Nephron progenitor cell (in vitro differentiated cells): ENCODE results near the gene CSNK1A1L.

Experiments
- DNase-seq: peaks from one replicate; pipeline ENCODE4 v3.0.0; 2021
- H3K27ac Mint-ChIP-seq: 2 replicates; pipeline ENCODE4 v1.8.0; 2021; ENCODE audit warnings: mild to moderate bottlenecking, moderate library complexity, mixed read lengths
- H3K27me3 Mint-ChIP-seq: 2 replicates; pipeline ENCODE4 v1.8.0; 2021; ENCODE audit warnings: mild to moderate bottlenecking, low read depth, mixed read lengths; ENCODE audit not compliant: poor library complexity
- H3K36me3 Mint-ChIP-seq: 2 replicates; pipeline ENCODE4 v1.8.0; 2021; ENCODE audit warnings: low read depth, mixed read lengths
- H3K4me1 Mint-ChIP-seq: 2 replicates; pipeline ENCODE4 v1.8.0; 2021; ENCODE audit warnings: mixed read lengths
- H3K4me3 Mint-ChIP-seq: 2 replicates; pipeline ENCODE4 v1.8.0; 2021; ENCODE audit warnings: mild to moderate bottlenecking, moderate library complexity, mixed read lengths
- H3K9me3 Mint-ChIP-seq: 2 replicates; pipeline ENCODE4 v1.8.0; 2021; ENCODE audit warnings: mild to moderate bottlenecking, moderate library complexity, mixed read lengths
- CTCF ChIP-seq: fragments of 200-600 bp; sonication (generic); IDR thresholded peaks from 2 replicates; pipeline ENCODE4 v1.5.0; 2021; ENCODE audit warnings: antibody characterized with exemption

CSNK1A1L gene

GRCh38 chr13:37105251-37105714, at the start of gene CSNK1A1L:
TSS of gene CSNK1A1L (minus strand) at chr13:37105664. CDS start at chr13:37105256, 408 bp downstream.
- no peak within 1 kb of the TSS for H3K27ac Mint-ChIP-seq
- no peaks in the 10 kb centered on the region for H3K27me3 Mint-ChIP-seq
- no peaks in the 10 kb centered on the region for H3K9me3 Mint-ChIP-seq
- no peak for TF ChIP-seq CTCF
- no peak for DNase-seq
- no peaks in the 10 kb centered on the region for H3K36me3 Mint-ChIP-seq
- H3K4me1 Mint-ChIP-seq: peaks cover 6% of the 10 kb centered on the region
- H3K4me3 Mint-ChIP-seq: no peak within 1 kb of the TSS

- H3K4me3 Mint-ChIP-seq: no peak overlapping the region
- TF ChIP-seq CTCF: no peak
- peaks cover 8% of the 10 kb centered on the region for H3K9me3 Mint-ChIP-seq
- no peak for DNase-seq
- peaks cover 2% of the 10 kb centered on the region for H3K27me3 Mint-ChIP-seq
- H3K36me3 Mint-ChIP-seq: no peaks in the 10 kb centered on the region
- no peak overlapping the region for H3K27ac Mint-ChIP-seq
- H3K4me1 Mint-ChIP-seq: no peaks in the 10 kb centered on the region
These were observed 43.9 kb upstream of the CSNK1A1L start for GRCh38 chr13:37149380-37149779.

GRCh38 chr13:37148501-37148900, 43.0 kb upstream of the CSNK1A1L start:
- no peak for TF ChIP-seq CTCF
- H3K9me3 Mint-ChIP-seq: peaks cover 5% of the 10 kb centered on the region
- H3K27me3 Mint-ChIP-seq: peaks cover 2% of the 10 kb centered on the region
- H3K27ac Mint-ChIP-seq: no peak overlapping the region
- H3K36me3 Mint-ChIP-seq: no peaks in the 10 kb centered on the region
- H3K4me3 Mint-ChIP-seq: no peak overlapping the region
- no peaks in the 10 kb centered on the region for H3K4me1 Mint-ChIP-seq
- DNase-seq: no peak

GRCh38 chr13:37144661-37145060, 39.2 kb upstream of the CSNK1A1L start:
- TF ChIP-seq CTCF: no peak
- no peak overlapping the region for H3K27ac Mint-ChIP-seq
- no peak overlapping the region for H3K4me3 Mint-ChIP-seq
- no peak for DNase-seq
- no peaks in the 10 kb centered on the region for H3K9me3 Mint-ChIP-seq
- no peaks in the 10 kb centered on the region for H3K4me1 Mint-ChIP-seq
- peaks cover 2% of the 10 kb centered on the region for H3K27me3 Mint-ChIP-seq
- H3K36me3 Mint-ChIP-seq: no peaks in the 10 kb centered on the region

- Mint-ChIP-seq H3K4me1 (no peaks in the 10 kb centered on the region), H3K27me3 (peaks cover 2% of the 10 kb centered on the region)
These were observed 38.4 kb upstream of the CSNK1A1L start for GRCh38 chr13:37143911-37144310.

More at GRCh38 chr13:37143911-37144310, 38.4 kb upstream of the CSNK1A1L start:
- TF ChIP-seq CTCF: no peak
- Mint-ChIP-seq H3K4me3 (no peak overlapping the region), H3K36me3 (no peaks in the 10 kb centered on the region), H3K27ac (no peak overlapping the region), H3K9me3 (no peaks in the 10 kb centered on the region)
- no peak for DNase-seq
